PC-3 (cell line): ENCODE results near the gene IL13. TPM values are rescaled to one million over a fixed set of nuclear protein-coding genes. Genes with fewer than 3 reads are reported as not detected.

Experiments
- ATAC-seq: fragments of 200-7000 bp; cut with Tn5 transposase; 2 replicates; pipeline ENCODE4 v1.9.1; 2020; ENCODE audit warnings: mild to moderate bottlenecking, moderate library complexity
- BruUV-seq: library from RNA; stranded (reverse); fragments of 400-500 nt; replicated peaks from 2 replicates; lab custom pipeline; 2021; lab: Mats Ljungman, UMichigan
- CTCF ChIA-PET: fragments of 300-600 bp; sonication (Branson Sonifier 250); formaldehyde crosslinking; loops from one replicate; lab custom pipeline; 2022; ENCODE audit warnings: antibody characterized with exemption; lab: Charles Lee
- POLR2A ChIA-PET: fragments of 300-600 bp; sonication (Branson Sonifier 250); formaldehyde crosslinking; loops from one replicate; lab custom pipeline; 2022; ENCODE audit warnings: antibody characterized with exemption; ENCODE audit not compliant: unreplicated experiment; lab: Charles Lee
- DNase-seq: peaks from one replicate; pipeline ENCODE4 v3.0.0-alpha.2; 2015
- H2AFZ ChIP-seq: fragments of 300-600 bp; sonication (generic); 2 replicates; pipeline ENCODE4 v1.6.0; 2016; ENCODE audit warnings: antibody characterized with exemption, low read length
- H3F3A ChIP-seq: fragments of 300-600 bp; sonication (generic); one replicate; pipeline ENCODE4 v1.6.0; 2017; ENCODE audit warnings: antibody characterized with exemption, low read length, control low read depth, mild to moderate bottlenecking; ENCODE audit not compliant: unreplicated experiment
- H3K27ac ChIP-seq: fragments of 300-600 bp; sonication (generic); 2 replicates; pipeline ENCODE4 v1.5.1; 2016; ENCODE audit warnings: mild to moderate bottlenecking, low read length
- H3K27me3 ChIP-seq: fragments of 300-600 bp; sonication (generic); 2 replicates; pipeline ENCODE4 v1.6.1; 2016; ENCODE audit warnings: low read length, mixed read lengths
- H3K36me3 ChIP-seq: fragments of 300-600 bp; sonication (generic); 2 replicates; pipeline ENCODE4 v1.6.1; 2016; ENCODE audit warnings: low read depth, mixed run types, low read length, mixed read lengths
- H3K4me1 ChIP-seq: fragments of 300-600 bp; sonication (generic); 2 replicates; pipeline ENCODE4 v1.5.1; 2016; ENCODE audit warnings: low read length; ENCODE audit not compliant: insufficient read depth
- H3K4me2 ChIP-seq: fragments of 300-600 bp; sonication (generic); 2 replicates; pipeline ENCODE4 v1.6.0; 2016; ENCODE audit warnings: low read length
- H3K4me3 ChIP-seq: fragments of 300-600 bp; sonication (generic); 2 replicates; pipeline ENCODE4 v1.5.1; 2016; ENCODE audit warnings: mild to moderate bottlenecking, low read length, mixed read lengths
- H3K79me2 ChIP-seq: fragments of 300-600 bp; sonication (generic); 2 replicates; pipeline ENCODE4 v1.6.1; 2017; ENCODE audit warnings: low read length, mixed read lengths
- H3K9ac ChIP-seq: fragments of 300-600 bp; sonication (generic); 2 replicates; pipeline ENCODE4 v1.6.0; 2016; ENCODE audit warnings: mild to moderate bottlenecking, low read length
- H3K9me2 ChIP-seq: fragments of 300-600 bp; sonication (generic); replicated peaks from 2 replicates; pipeline ENCODE4 v1.6.1; 2016; ENCODE audit warnings: mixed run types, low read length, mixed read lengths
- H3K9me3 ChIP-seq: fragments of 300-600 bp; sonication (generic); 2 replicates; pipeline ENCODE4 v1.6.1; 2016; ENCODE audit warnings: low read length, mixed read lengths
- H4K20me1 ChIP-seq: fragments of 300-600 bp; sonication (generic); 2 replicates; pipeline ENCODE4 v1.6.1; 2016; ENCODE audit warnings: low read length, mixed read lengths
- EZH2 ChIP-seq: fragments of 300-600 bp; sonication (generic); IDR thresholded peaks from one replicate; pipeline ENCODE4 v1.6.1; 2017; ENCODE audit warnings: antibody characterized with exemption, mild to moderate bottlenecking, low read length; ENCODE audit not compliant: unreplicated experiment
- EZH2phosphoT487 ChIP-seq: fragments of 300-600 bp; sonication (generic); IDR thresholded peaks from 2 replicates; pipeline ENCODE4 v1.6.1; 2018; ENCODE audit warnings: mild to moderate bottlenecking, antibody characterized with exemption, low read length, borderline replicate concordance
- intact Hi-C: fragments of 100-400 bp; cut with micrococcal nuclease; formaldehyde crosslinking; loops from 2 replicates; pipeline ENCODE4 v1.9.0; 2023
- total RNA-seq: library from RNA; depleted of rRNA; stranded (reverse); fragments of >200 nt; gene quantifications from 2 replicates; pipeline ENCODE4 v1.2.3, GENCODE V29; 2014; rRNA removed
- TF ChIP-seq, protein P1 (sequence below): fragments of 300-600 bp; sonication (generic); conservative IDR thresholded peaks from 2 replicates; pipeline ENCODE4 v1.5.1; 2017; ENCODE audit warnings: antibody characterized with exemption, low read depth, mild to moderate bottlenecking, low read length

The IL13 gene
- total RNA-seq, 1 experiment from 2014 or later = not detected

DNA sequence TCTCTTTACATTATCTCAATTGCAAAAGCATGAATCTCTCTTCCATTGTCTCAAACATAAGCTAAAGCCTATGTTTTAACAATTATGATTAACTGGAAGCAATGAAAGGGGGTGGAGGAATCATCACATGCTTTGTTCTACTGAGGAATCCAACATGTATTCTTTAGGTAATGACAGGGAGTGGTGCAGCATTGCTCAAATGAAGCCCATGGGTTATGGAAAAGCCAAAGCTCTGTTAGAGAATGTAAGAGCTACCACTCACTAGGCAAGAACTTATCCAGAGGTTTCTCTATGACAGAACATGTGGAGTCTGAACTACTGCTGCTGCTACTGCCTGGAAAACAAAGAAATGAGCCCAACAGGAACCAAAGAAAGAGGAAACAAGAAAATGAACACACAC, 50.7 kb downstream of the IL13 start:
- no peak overlapping the region for H3K4me3 ChIP-seq
- H3K9me3 ChIP-seq = no peaks in the 10 kb centered on the region
- H3K4me2 ChIP-seq = no peak overlapping the region
- BruUV-seq = no TSS peak
- H3K9ac ChIP-seq = no peak overlapping the region
- H2AFZ ChIP-seq = no peak overlapping the region
- no peak overlapping the region for H3K27ac ChIP-seq
- DNase-seq = no peak
- H3K27me3 ChIP-seq = no peaks in the 10 kb centered on the region
- no peak for ATAC-seq
- peaks cover 15% of the 10 kb centered on the region for H3K4me1 ChIP-seq
- CTCF ChIA-PET = no interaction called here
- H3K36me3 ChIP-seq = no peaks in the 10 kb centered on the region
- TF ChIP-seq, protein P1, sequence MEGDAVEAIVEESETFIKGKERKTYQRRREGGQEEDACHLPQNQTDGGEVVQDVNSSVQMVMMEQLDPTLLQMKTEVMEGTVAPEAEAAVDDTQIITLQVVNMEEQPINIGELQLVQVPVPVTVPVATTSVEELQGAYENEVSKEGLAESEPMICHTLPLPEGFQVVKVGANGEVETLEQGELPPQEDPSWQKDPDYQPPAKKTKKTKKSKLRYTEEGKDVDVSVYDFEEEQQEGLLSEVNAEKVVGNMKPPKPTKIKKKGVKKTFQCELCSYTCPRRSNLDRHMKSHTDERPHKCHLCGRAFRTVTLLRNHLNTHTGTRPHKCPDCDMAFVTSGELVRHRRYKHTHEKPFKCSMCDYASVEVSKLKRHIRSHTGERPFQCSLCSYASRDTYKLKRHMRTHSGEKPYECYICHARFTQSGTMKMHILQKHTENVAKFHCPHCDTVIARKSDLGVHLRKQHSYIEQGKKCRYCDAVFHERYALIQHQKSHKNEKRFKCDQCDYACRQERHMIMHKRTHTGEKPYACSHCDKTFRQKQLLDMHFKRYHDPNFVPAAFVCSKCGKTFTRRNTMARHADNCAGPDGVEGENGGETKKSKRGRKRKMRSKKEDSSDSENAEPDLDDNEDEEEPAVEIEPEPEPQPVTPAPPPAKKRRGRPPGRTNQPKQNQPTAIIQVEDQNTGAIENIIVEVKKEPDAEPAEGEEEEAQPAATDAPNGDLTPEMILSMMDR = no peak
- TF ChIP-seq EZH2 (no peak), EZH2phosphoT487 (no peak)
- H4K20me1 ChIP-seq = no peaks in the 10 kb centered on the region
- no peaks in the 10 kb centered on the region for H3K9me2 ChIP-seq
- no peaks in the 10 kb centered on the region for H3K79me2 ChIP-seq
- POLR2A ChIA-PET = no interaction called here
- no peaks in the 10 kb centered on the region for H3F3A ChIP-seq
- intact Hi-C loops = no loop called here

Other genes with a start within 250 kb of the IL13 start
- 21.1 and 23.1 TPM in 2 replicates for gene IRF1, start 167.4 kb upstream of the IL13 start, total RNA-seq
- not detected in 2 replicates for gene IL5, start 114.7 kb upstream of the IL13 start, total RNA-seq
- 3.5 and 6.7 TPM in 2 replicates for gene RAD50, start 101.2 kb upstream of the IL13 start, total RNA-seq
- gene IL4, start 15.8 kb downstream of the IL13 start, total RNA-seq = not detected in 2 replicates
- gene KIF3A, start 79.4 kb downstream of the IL13 start, total RNA-seq = 5.7 and 9.5 TPM in 2 replicates
- not detected in 2 replicates for gene CCNI2, start 89.3 kb downstream of the IL13 start, total RNA-seq
- 21.9 and 29.4 TPM in 2 replicates for gene SEPTIN8, start 119.1 kb downstream of the IL13 start, total RNA-seq
- gene SOWAHA, start 155.1 kb downstream of the IL13 start, total RNA-seq = 0.04 TPM in 1 of 2 replicates, not detected in the other
- 13.6 and 15.7 TPM in 2 replicates for gene SHROOM1, start 172.5 kb downstream of the IL13 start, total RNA-seq
- not detected in 2 replicates for gene GDF9, start 208.3 kb downstream of the IL13 start, total RNA-seq
- gene UQCRQ, start 208.5 kb downstream of the IL13 start, total RNA-seq = 190 and 198 TPM in 2 replicates
- 0.36 TPM in 1 of 2 replicates, not detected in the other for gene LEAP2, start 215.5 kb downstream of the IL13 start, total RNA-seq